Hippocampal formation (tissue), 2 donors: ENCODE data around the gene SSBP4.
"Not testable (repeated sequence)": the region's sequence is repeated elsewhere in the genome, so short reads cannot be mapped to it uniquely, and the experiment has no call there.

Experiments used
- DNase-seq, 2 donors: peaks; one replicate each; lab custom pipeline; 2025; lab: John Stamatoyannopoulos, UW

The SSBP4 gene

DNA sequence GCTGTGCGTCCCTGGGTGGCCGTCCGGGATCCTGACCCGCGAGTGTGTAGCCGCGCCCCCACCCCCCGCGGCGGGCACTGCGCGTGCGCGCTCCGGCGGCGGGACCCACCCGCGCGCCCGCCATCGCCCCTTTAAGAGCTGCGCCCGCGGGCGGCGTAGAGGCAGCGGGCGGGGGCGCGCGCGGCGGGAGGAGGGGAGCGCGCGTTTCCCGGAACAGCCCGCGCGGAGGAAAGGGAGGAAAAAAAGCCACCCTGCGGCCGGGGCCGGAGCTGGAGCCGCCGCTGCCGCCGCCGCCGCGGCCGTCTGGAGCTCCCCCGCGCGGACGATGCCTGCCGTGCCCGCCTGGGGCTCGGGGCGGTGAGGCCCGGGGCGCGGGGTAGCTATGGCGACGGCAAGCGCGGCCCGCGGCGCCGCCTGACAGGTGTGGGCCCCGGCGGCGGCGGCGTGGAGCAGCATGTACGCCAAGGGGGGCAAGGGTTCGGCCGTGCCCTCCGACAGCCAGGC lies at the start of gene SSBP4:
TSS of gene SSBP4 (plus strand) at position 204 of the 504 bp plus-strand sequence. CDS start at position 455, 251 bp downstream.
- DNase-seq: peak; percentile 44 to 59

GRCh38 chr19:18373407-18373891 lies 45.7 kb upstream of the SSBP4 start:
- DNase-seq: no peak

- DNase-seq: peak; percentile 31 to 36
Observed at GRCh38 chr19:18373892-18374629, 45.1 kb upstream of the SSBP4 start.

GRCh38 chr19:18377026-18377425 lies 42.2 kb upstream of the SSBP4 start:
- DNase-seq: no peak

DNA sequence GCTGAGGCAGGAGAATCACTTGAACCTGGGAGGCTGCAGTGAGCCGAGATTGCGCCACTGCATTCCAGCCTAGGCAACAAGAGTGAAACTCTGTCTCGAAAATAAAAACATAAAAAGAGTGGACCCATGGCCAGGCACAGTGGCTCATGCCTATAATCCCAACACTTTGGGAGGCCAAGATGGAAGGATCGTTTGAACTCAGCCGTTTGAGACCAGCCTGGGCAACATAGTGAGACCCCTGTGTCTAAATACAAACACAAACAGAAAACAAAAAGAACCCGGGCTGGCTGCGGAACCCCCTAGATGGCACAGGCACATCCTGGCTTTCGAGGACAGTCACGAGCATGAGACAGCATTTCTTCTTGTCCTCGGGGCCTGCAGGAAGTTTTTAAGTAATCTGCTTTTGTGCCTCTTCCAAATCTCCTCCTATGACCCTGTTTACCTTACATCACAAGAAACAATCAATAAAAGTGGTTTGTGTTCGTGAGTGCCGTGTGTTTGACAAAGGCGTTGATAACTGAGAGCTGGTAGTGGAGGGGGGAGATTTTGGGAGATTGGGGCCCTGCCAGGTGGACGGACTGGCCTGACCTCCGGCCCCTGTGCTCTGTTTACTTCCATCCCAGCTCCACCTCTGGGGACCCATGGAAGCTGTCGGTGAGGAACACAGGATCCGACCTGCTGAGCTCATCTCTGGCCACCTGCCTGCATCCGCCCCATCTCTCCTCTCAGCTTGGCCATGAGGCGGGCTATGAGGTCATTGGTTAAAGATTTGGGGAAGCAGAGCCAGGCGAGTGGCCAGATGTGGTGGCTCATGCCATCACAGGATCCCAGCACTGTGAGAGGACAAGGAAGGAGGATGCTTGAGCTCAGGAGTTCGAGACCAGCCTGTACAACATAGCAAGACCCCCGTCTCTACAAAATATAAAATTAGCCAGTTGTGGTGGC lies 39.1 kb upstream of the SSBP4 start:
- no peak for DNase-seq

DNA sequence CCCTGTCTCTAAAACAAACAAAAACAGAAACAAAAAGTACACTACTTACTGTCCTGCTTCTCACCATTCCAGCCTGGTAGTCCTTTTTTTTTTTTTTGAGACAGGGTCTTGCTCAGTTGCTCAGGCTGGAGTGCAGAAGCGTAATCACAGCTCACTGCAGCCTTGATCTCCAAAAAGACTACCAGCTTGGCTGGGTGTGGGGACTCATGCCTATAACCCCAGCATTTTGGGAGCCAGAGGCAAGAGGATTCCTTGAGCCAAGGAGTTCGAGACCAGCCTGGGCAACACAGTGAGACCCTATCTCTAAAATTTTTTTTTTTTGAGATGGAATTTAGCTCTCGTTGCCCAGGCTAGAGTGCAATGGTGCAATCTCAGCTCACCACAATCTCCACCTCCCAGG lies 38.4 kb upstream of the SSBP4 start:
- no peak for DNase-seq

- DNase-seq: not testable (repeated sequence)
Observed at GRCh38 chr19:18383622-18384021, 35.6 kb upstream of the SSBP4 start.

GRCh38 chr19:18384775-18385174 lies 34.4 kb upstream of the SSBP4 start:
- no peak for DNase-seq

DNA sequence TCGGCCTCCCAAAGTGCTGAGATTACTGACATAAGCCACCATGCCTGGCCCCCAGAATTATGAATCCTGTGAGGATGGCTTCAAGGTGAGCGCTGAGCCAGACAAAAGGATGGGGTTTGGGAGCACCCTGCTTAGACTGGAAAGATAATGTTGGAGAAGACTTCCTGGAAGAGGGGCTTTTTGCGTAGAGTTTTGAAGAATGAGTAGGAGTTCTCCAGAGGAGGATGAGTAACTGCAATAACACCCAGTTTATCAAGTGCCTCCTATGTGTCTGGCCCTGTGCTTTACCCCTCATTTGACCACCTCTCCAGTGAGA lies 33.9 kb upstream of the SSBP4 start:
- no peak for DNase-seq

- no peak for DNase-seq
Observed at GRCh38 chr19:18385675-18386542, 33.3 kb upstream of the SSBP4 start, which contains the start of gene GDF15. TSS of gene GDF15 (plus strand) at chr19:18386158. CDS start at chr19:18386190, 32 bp downstream.

GRCh38 chr19:18386543-18387271 lies 32.5 kb upstream of the SSBP4 start:
- no peak for DNase-seq

GRCh38 chr19:18388100-18388959 lies 30.9 kb upstream of the SSBP4 start:
- DNase-seq: peak; percentile 2 to 67

GRCh38 chr19:18388960-18389725 lies 30.1 kb upstream of the SSBP4 start:
- DNase-seq: no peak

GRCh38 chr19:18389726-18390064 lies 29.5 kb upstream of the SSBP4 start:
- DNase-seq: no peak

DNA sequence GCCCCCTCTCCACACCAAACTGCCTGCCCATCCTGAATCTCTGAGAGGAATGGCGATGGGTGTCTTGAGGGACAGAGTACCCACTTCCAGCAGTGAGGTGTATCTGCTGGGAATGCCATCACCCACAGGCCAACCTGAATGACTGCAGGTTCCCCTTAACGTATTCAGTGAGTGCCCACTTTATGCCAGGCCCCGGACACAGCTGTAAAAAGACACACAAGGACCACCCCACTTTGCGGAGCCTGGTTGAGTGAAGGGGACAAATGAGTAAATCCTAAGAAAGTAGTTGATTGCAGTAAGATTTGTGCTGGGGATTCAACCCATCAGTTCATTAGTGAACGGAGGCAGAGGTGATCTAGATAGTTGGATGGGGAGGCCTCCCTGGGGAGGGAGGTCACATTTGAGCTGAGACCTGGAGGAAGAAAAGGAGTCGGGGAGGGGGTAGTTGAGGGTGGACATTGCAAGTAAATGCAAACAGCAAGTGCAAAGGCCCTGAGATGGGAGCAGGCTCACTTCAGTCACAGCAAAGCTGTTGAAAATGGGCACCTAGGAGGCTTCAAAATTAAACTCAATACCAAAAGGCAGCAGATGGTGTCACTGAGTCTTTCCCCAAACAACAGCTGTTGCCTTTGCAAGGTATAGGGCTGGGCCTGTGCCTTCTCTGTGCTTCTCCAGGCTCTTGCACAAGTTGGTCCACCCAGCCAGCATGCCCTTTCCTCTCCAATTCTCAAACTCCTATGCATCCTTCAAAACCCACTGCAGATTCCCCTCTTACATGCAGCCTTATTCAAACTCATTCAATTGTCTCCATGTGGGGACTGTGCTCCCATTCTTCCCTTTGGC lies 28.9 kb upstream of the SSBP4 start:
- no peak for DNase-seq

- DNase-seq: no peak
Observed at GRCh38 chr19:18391509-18392075, 27.6 kb upstream of the SSBP4 start.

DNA sequence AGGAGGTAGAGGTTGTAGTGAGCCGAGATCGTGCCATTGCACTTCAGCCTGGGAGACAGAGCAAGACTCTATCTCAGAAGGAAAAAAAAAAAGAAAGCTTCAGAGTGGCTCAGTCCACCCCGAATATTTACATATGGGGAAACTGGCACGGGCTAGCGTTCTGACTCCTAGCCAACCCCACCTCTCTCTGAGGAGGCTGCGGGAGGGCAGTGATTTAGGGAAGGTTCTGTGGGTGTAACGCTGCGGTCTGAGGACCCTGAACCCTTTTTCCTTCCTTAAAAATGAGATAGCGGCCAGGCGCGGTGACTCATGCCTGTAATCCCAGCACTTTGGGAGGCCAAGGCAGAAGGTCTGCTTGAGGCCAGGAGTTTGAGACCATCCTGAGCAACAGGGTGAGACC lies 26.8 kb upstream of the SSBP4 start:
- DNase-seq: no peak

DNA sequence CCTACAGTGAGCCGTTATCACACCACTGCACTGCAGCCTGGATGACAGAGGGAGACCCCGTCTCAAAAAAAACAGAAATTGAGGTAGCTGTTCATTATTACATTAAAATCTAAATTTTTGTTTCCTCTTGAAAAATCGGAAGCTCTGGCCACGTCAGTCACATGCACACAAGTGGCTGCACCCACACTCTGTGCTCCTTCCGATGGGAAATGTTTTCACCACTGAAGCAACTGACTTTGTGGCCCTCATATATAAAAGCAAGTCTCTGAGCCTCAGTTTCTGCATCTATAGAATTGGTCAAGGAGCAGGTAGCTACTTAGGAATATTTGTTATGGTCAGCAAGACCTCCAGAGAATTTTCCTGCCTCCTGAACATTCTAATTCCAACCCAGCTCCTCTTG lies 26.3 kb upstream of the SSBP4 start:
- no peak for DNase-seq
